GM19099 (cell line): Measurements from ENCODE around the gene SON.

Experiments used
- POLR2A ChIP-seq: IDR thresholded peaks from 3 replicates; pipeline ENCODE4 v1.6.1; 2011; ENCODE audit warnings: low read depth; ENCODE audit not compliant: insufficient read length; ENCODE audit errors: extremely low read depth

Gene SON, protein sequence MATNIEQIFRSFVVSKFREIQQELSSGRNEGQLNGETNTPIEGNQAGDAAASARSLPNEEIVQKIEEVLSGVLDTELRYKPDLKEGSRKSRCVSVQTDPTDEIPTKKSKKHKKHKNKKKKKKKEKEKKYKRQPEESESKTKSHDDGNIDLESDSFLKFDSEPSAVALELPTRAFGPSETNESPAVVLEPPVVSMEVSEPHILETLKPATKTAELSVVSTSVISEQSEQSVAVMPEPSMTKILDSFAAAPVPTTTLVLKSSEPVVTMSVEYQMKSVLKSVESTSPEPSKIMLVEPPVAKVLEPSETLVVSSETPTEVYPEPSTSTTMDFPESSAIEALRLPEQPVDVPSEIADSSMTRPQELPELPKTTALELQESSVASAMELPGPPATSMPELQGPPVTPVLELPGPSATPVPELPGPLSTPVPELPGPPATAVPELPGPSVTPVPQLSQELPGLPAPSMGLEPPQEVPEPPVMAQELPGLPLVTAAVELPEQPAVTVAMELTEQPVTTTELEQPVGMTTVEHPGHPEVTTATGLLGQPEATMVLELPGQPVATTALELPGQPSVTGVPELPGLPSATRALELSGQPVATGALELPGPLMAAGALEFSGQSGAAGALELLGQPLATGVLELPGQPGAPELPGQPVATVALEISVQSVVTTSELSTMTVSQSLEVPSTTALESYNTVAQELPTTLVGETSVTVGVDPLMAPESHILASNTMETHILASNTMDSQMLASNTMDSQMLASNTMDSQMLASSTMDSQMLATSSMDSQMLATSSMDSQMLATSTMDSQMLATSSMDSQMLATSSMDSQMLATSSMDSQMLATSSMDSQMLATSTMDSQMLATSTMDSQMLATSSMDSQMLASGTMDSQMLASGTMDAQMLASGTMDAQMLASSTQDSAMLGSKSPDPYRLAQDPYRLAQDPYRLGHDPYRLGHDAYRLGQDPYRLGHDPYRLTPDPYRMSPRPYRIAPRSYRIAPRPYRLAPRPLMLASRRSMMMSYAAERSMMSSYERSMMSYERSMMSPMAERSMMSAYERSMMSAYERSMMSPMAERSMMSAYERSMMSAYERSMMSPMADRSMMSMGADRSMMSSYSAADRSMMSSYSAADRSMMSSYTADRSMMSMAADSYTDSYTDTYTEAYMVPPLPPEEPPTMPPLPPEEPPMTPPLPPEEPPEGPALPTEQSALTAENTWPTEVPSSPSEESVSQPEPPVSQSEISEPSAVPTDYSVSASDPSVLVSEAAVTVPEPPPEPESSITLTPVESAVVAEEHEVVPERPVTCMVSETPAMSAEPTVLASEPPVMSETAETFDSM (N-terminal part only)

DNA sequence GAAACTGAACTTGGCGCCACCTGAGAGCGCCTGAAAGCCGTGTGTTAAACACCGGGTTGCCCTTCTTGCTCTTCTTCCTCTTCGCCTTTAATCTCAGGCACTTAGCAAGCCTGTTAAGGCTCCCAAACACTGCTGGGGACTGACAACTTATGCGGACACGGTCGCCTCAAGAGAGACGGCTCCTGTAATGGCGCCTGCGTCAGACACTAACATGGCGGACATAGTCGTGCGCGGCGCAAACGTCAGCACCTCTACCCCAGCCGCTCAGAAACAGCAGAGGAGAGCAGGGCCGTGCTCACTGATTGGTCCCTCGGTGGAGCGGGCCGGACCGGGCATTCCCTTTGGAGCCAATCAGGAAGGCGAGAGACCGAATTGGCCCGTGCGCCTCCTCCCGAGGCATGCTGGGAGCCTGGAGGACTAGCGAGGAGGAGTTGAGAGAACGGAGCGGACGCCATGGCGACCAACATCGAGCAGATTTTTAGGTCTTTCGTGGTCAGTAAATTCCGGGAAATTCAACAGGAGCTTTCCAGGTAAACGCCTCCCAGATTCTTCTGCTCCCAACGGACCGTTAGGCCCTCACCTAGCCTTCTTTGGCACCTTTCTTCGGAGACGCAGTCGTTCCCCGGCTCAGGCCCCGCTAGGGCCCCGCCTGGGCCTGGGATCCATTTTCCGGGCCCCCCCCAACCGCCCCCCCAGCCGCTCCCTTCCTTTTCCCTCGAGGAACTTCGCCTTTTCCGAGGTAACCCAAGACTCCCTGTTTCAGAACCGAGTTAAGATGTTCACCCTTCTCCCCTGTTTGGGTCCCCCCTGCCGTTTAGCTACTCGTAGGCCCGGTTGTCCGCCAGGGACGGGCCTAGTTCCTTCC lies at the start of gene SON:
Gene SON, plus strand, starts transcription at position 399 of the 865 bp plus-strand sequence. Its CDS starts 55 bp downstream, at position 454.
- TF ChIP-seq POLR2A, result peak; percentile 91

DNA sequence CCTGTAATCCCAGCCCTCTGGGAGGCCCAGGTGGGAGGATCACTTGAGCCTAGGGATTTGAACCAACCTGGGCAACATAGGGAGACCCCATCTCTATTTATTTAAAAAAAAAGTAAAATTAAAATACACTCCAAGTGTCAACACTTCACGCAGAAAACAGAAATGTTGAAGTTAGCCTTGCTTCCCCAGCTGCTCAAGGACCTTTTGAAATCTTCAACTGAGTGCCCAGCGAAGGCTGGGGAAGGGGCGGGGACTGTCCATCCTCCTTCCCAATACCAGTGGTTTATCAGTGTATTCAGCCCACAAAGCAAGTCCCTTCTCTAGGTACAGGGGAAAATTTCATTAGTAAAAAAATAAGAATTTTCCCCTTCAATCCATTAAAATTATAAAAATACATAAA lies 49.1 kb upstream of the SON start:
- TF ChIP-seq POLR2A, result no peak

DNA sequence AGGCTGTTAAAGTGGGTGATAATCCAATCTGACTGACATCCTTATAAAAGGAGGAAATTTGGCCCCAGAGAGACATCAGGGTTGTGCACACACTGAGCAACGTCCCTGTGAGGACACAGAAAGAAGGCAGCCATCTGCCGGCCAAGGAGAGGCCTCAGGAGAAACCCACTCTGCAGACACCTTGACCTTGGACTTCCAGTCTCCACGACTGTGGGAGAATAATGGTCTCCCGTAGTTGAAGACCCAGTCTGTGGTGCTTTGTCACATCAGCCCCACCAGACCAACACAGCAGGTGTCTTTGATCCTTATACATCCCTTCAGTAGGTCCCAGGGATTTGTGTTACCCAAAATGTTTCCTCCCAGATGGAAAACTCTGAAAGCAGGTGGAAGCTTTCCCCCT lies 47.1 kb upstream of the SON start:
- TF ChIP-seq POLR2A, result no peak

DNA sequence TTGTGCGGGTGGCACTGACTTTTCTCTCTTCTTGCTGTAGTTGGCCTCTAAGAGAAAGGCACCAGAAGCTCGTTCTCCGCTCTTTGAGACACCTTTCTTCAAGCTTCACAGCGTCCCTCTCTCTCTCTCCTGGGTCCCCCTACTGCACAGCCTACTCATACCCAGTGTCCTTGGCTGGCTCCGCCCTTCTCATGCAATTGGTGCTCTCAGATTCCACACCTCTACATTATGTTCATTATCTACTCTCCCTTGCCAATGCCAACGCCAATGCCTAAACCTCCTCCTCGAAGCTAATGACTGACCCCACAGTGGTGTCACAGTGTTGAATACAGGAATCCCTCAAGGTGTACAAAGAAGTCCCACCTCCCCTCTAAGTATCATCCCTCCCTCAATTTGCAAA lies 46.5 kb upstream of the SON start:
- no peak for TF ChIP-seq POLR2A

DNA sequence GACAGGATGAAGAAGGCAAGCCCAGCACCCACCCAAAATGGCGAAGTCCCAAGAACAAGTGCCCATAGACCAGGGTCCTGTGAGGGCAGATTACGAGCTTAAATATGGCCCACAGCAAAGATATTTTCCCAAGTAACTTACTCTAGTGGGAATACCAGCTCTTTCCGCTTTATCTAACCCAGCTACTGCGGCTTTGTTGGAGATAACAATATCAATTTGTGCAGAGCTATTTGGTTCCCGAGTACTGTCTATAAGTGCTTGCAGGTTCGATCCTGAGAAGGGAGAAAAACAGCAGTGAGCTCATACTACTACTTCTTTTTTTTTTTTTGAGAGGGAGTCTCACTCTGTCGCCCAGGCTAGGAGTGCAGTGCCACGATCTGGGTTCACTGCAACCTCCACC lies 37.0 kb upstream of the SON start:
- no peak for TF ChIP-seq POLR2A

DNA sequence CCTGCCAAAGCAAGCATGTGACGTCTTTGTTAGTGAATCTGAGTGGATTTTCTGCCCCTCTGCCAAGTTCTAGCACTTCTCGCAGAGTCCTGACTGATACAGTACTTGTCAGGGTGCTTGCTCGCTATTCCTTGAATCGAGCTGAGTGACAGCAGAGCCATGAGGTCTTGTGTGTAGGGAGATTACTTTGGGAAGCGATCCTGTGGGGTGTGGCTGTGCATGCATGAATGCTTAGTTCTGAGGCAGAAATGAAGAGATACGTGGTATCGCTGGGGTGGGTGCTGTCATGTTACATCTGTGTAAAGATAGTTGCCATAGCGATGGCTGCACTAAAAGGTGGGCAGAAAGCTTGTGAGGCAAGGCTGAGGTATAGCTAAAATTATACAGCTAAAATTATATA lies 32.0 kb upstream of the SON start:
- TF ChIP-seq POLR2A, result no peak

DNA sequence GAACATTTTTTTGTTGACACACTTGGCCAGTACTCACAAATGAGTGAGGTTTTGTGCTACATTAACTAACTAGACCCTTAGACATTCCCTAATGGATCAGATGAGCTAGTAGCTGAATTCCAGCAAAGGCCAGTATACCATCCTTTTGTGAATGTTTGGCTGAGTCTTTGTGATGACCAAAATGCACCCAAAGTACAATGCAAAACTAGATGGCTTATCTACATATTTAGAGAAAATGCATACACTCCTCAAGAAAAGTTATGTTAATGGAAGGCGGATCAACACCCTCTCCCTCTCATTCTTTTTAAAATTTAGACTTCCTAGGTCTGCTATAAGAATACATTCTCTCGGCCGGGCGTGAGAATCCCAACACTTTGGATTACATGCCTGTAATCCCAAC lies 31.2 kb upstream of the SON start:
- TF ChIP-seq POLR2A, result no peak

DNA sequence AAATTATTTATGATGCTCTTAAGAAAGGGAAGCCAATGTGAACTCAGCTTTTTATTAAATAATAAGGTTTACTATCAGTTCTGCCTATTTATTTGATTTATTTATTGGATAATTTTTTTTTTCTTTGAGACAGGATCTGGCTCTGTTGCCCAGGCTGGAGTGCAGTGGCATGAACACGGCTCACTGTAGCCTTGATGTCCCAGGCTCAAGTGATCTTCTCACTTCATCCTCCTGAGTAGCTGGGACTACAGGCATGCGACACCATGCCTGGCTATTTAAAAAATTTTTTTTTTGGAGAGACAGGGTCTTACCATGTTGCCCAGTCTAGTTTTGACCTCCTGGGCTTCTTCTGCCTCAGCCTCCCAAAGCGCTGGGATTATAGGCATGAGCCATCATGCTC lies 30.4 kb upstream of the SON start:
- no peak for TF ChIP-seq POLR2A

DNA sequence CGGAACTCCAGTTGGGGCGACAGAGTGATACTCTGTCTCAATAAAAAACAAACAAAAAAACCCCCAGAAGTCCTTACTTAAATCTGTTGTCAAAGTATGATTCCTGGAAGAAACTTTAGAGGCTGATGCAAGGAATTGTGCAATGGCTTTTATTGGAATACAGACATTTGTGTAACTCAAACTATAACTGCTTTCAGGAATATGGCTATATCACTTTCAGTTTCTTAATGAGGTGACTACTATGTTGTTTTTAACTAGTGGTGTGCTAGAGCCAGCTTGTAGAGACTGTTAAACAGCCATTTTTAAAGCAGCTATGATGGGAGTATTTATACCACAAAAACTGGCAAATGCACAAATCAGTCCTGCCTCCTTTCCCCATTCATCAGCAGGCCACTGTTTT lies 28.6 kb upstream of the SON start:
- TF ChIP-seq POLR2A, result no peak

DNA sequence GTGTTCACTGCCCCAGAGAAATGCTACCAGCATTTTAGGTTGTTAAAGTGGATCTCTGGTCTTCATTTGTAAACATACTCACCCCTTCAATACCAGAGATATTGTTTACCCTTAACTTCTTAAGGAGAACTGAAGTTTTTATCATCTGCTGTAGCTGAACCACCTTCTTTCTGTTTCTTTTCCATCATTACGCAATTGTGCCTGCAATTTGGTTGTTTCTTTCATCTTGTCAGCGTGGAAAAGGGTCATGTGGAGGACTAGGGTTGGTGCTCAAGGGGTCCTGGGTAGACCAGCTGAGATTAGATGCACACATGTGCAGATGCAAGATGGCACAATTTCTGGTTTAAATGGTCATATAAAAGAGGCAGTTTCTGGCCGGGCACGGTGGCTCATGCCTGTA lies 23.9 kb upstream of the SON start:
- TF ChIP-seq POLR2A, result no peak

DNA sequence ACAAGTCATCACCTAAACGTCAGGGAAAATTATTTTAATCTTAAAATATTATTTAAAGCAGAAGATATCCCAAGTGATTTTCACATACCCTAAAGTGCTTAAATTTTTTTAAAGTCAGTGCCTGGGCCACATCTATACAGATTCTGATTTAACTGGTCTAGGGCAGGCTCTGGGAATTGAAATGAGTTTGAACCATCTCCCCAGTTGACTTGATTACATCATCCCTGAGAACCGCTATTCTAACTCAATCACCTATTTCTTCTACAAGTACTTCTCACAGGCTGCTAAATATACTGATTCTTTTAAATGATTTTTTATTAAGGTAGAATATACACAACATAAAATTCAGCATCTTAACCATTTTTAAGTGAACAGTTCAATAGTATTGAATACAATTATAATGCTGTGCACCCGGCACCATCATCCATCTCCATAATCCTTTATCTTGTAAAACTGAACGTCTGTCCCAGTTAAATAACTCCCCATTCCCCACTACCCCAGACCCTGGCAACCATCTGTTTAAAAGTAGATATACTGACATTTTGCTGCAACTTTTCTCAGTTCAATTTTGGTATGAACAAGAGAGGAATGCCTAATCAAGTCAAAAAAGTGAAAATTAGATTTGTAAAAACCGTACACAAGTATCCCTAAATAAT lies 20.4 kb upstream of the SON start:
- TF ChIP-seq POLR2A, result no peak

DNA sequence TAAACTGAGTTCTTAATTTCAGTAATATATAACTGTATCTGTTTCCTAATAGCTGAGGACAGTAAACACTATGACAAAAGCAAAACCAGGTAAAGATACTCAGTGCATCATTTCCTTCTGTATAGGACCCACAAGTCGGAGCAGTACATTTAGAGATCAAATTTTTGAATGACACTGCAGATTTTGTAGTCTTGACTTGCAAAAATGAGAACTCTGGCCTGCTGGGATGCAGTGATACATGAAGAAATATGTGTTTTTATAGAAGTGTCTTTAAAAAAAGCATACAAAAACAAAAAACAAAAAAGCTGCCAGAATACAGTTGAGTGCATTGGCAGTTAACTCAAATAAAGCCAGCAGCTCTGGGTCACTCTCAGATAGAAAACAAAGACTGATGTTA lies 19.9 kb upstream of the SON start:
- no peak for TF ChIP-seq POLR2A

DNA sequence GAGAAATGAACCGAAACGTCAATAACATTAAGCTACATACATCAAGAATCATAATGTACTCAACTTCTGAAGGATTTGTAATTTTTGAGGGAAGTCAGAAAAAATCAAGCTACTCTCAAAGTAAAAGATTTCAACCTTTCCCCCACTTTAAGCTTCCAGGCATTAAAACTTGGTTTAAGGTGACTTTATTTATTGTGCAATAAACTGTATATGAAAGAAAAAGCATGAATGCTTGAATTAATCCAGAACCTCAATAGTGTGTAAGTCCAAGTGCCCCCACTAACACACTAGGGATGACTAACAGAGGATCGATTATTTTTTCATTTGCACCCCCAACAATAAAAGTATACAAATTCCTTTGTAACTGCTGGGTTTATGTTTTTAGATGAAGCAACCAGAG lies 11.8 kb upstream of the SON start:
- no peak for TF ChIP-seq POLR2A

DNA sequence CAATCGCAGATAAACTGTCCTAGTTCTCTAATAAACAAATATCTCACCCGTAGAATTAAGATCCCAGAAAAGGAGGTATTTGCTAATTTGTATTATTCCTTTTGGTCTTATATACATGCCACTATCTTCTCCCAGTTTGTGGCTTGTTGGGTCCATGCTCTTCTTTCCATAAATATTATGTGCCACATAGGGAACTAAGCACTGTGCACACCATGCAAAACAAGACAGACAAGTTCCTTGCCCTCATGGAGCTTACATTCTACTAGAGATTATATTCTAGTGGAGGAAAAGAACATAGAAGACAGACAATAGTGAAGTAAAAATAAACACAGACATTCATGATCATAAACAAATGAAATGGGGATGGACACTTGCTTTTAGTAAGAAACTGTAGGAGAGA lies 5.6 kb upstream of the SON start:
- no peak for TF ChIP-seq POLR2A
